GM21515 (cell line): ENCODE measurements around the gene SYCE3.

ENCODE experiments used
- ATAC-seq: cut with Tn5 transposase; IDR thresholded peaks from one replicate; pipeline ENCODE4 v1.9.1; 2021; ENCODE audit not compliant: unreplicated experiment

Gene SYCE3

DNA sequence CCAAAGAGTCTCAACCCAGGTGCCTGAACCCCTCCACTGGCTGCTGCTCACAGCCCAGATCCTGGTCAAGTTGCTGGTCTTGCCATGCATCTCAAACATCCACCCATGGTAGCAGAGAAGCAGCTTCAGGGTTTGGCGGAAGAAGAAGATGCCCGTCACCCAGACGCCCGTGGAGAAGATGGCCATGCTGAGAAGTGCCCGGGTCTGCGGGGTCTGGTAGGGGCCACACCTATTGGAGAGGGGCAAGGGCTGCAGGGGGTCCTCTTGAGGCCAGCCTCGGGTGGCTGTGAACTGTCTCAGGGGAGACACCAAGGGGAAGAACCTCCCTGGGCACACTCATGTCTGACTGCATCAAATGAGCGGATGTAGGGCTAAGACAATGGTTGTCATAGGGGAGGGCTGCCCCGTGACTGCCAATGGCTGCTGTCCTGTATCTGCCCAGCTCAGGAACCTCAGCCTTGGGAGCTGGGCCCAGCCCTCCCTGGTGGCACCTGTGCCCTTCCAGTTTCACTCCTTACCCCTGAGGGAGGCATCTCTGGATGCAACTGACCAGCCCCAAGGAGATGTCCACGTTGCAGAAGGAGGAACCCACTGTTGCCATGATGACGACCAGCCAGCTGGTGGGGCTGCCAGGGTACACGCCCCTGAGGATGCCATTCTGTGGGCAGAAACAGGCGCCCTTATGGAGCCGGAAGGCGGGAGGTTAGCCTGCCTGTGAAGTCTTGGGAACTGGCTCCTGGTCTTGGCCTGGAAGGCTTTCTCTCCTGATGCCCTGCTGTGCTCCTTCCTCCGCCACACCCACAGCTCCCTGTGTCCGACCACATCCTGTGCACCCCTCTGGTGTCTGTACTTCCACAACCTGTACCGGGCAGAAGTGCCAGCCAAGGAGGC, 14.3 kb upstream of the SYCE3 start:
- ATAC-seq, result no peak

DNA sequence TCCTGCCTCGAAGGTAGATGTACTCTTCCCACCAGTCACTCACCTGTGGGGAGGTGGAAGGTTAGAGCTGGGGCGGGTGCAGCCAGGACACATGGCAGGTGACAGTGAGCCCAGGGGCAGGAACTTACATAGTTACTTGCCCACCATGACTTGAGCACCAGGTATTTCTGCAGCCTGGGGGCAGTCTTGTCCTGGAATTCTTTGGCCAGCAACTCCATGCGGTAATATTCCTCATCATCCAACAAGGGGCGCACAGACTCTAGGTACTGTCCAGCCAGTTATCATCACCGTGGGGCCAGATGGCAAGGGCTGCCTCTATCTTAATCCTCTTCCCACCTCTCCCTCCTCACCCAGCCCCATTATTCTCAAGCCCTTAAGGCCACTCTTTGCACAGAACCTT, 13.4 kb upstream of the SYCE3 start:
- no peak for ATAC-seq

DNA sequence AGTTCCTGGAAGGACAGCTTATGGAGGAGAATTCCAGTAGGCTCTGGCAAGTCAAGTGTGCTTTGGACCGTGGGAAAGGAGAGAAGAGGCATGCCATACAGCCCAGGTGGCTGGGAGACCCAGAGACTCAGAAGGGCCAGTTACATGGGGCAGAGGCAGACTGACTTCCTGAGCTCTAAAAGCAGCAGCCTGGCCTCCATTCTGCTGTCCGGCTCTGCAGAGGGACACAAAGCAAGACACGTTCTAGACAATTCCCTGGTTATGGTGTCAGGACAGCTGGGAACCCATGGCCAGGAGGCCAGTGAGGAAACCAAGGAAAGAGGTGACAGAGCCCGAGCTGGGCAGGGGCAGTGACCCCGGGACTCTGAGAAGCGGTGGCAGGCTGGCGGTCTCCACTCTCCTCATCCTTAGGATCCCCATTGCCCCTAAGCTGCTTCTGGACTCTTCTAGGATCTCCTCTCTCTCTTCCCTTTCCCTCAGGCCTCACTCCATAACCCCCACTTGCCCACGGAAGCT, 12.8 kb upstream of the SYCE3 start:
- no peak for ATAC-seq

DNA sequence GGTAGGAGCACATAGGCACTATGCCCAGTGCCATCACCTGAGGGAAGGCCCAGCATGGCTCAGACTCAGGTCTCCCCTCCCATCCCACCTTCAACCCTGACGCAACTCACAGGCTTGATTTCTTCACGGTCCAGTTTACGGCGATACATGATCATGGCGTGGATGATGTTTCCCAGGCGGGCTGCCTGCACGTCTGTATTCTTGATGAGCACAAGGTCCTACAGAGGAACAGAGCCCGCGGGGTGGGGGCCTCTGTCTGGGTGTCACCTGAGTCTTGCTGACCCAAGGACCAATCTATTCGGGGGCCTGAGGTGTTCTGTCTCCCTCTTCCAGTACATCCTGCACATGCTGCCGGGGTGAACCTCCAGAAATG, 11.7 kb upstream of the SYCE3 start:
- ATAC-seq, result no peak

DNA sequence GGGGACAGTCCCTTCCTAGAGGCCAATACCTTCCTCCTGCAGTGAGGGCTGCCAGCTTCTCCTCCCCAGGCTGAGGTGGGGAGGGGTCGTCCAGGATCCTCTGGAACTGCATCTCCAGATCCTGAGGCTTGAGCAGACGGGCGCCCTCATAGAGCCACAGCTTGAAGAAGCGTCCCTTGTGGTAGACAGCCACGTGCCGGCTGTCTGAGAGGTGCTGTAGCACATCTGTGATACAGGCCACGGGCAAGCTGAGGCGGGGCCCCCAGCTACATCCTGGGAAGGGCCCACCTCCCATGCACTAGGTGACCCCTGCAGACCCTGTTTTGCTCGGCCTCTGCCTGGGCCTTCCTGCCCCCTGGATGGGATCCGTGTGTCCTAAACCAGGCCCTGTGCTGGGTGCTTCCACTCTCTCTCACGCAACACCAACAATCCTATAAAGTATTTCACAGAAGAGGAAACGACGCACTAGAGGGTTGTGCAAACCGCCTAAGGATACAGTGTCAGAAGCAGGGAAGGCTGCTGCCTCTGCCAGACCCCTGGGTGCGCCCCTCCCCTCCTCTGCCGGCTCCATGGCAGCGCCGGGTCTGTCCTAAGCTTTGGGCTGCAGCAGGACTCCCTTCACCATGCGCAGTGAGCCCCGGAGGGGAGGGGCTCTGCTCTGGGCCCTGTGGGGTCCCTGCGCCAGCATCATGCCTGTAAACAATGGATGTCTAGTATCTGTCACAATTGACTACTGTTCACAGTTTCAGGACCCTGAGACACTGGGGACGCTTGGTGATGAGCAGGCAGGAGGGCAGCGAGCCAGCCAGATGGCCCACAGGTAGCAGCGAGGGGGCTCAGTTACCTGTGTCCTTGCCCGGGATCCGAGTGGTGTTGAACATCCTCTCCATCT, 11.0 kb upstream of the SYCE3 start:
- ATAC-seq, result no peak

DNA sequence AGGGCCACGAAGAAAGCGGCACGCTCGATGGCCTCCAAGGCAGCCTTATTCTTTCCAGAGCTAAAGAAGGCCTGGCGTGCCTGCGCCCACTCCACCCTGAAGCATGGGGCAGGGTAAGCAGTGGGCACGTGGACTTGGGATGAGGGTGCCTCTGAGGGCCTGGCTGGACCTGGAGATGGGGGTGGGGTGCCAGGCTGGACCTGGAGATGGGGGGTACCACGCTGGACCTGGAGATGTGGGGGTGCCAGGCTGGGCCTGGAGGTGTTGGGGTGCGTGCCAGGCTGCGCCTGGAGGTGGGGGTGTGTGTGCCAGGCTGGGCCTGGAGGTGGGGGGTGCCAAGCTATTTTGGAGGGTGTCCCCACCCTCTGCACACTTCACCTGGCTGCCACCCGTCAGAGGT, 10.2 kb upstream of the SYCE3 start:
- ATAC-seq, result no peak

DNA sequence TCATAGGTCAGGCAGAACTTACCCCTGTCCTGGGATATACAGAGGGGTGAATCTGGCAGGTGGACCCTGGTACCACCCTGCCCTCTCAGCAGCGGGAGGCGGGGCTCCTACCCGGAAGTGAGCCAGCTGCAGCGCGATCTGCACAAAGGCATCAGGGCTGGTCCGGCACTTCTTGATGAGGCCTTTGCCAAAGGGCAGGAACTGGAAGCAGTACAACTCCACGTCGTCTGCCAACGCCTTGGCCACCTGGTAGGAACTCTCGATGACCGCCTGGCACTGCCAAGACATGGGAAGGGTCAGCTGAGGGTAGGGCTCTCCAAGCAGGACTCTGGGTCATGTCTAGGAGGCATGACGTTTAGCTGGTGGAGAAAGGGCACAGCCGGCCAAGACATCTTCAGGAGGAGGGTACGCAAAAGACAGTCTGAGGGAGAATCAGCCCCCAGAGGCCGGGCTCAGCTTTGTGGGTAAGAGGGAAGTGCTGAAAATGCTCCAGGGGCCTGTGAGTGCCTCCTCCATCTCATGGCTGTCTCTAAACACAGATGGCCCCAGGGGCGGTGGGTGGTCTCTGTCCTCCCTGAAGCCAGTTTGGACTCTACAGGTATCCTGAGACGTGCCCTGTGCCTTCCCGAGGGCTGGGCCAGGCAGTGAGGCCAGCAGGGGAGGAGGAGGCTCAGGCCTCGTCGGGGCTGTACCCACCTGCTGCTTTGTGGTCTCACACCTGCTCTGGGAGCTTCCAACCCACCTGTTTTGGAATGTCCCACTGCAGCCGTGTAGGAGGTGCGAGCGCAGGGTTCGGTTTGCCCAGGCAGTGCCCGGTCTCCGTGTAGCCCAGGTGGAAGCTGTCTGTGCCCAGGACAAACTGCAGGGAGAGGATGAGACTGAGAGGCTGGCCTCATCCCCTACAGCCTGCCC, 8.8 kb upstream of the SYCE3 start:
- no peak for ATAC-seq

DNA sequence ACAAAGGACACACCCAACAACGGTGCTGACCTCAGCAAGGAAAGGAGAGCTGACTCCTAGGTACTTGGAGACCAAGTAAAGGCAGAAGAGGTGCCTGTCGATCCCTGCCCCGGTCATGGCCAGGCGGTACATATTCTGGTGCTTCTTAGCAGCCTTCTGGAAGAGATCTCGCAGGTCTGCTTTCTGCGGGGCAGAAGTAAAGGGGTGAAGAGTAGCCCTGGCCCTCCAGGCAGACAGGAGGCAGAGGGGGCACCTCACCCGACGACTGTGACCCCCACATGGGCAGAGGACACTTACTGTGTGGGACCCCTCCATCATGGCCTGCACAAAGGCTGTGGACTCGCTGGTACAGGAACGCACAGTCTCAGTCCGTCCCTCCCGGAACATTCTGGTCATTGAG, 8.1 kb upstream of the SYCE3 start:
- no peak for ATAC-seq

DNA sequence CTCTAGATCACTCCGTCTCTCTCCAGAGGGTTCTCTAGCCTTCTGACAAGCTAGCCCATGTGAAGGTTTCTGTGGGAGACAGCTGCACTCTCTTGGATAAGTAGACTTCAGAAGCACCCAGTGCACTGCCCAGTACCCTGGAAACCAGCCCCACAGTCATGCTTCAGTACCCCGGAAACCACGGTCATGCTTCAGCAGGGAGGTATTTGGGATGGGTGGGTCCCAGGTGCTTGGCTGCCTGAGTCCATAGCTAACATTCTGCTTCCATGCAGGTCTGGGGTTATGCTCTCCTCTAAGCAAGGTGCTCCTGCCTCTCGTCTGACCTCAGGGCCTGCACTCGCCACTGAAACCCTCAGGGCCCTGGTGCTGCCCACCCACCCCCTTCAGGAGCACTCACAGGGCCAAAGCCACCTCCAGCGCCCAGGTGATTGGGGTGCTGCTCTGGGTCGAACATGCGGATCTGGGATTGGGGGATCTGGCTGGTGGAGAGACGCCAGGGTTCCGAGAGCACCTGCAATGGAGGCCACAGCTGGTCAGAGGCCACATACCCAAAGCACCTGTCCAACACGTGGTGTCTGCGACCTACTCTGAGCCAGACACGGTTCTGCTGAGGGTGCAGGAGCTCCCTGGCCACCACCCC, 7.3 kb upstream of the SYCE3 start:
- ATAC-seq, result no peak

DNA sequence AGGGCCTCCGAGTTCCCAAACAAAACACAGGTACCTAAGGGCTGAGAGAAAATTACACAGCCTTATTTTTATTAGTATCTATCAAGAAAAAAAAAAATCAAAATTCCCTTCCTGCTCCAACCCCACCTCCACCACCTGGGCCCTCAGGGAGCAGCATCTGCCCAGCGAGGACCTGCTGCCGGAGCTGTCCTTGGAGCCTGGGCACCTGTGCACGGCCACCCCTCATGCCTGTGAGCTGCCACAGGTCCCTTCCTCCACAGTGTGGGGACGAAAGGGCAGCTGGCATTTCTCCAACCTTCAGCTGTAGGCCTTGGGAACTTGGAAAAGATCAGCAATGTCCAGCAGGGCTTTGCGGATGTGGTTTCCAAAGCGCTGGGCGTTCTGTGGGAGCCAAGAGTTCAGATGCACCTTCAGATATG, 6.3 kb upstream of the SYCE3 start:
- no peak for ATAC-seq

DNA sequence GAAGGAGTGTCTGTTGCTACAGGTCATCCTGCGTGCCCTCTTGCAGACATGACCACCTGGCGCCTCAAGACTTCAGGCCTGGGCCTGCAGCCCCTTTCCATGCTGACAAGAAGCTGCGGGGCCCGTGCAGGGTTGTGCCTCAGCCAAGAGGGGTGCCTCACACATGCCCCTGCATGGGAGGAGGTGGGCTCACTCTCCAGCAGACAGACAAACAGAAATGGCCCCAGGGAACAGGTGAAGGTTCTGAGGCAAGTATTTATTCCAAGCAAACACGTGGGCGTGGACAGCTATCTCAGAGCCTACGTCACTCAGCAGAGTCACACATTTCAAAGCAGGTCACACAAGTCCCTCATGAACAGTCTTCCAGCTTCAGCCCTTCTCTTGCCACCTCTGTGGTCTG, 5.9 kb upstream of the SYCE3 start:
- no peak for ATAC-seq

DNA sequence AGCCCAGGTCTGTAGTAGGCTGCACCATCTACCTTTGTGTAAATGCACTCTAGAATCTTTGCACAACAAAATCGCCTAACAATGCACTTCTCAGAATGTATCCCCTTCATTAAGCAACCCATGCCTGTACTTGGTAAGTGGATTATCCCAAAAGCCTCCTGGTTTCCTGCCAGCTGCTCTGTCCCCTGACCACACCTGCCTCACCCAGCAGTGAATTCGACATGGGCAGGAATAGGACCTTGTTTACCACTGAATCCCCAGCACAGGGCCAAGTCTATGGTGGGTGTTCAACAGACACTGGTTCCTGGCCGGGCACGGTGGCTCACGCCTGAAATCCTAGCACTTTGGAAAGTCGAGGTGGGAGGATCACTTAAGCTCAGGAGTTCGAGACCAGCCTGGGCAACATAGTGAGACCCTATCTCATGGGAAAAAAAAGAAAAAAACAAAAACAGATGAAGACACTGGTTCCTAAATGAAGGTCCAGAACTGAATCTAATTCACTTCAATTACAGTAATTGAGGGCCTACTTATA, 5.1 kb upstream of the SYCE3 start:
- no peak for ATAC-seq

DNA sequence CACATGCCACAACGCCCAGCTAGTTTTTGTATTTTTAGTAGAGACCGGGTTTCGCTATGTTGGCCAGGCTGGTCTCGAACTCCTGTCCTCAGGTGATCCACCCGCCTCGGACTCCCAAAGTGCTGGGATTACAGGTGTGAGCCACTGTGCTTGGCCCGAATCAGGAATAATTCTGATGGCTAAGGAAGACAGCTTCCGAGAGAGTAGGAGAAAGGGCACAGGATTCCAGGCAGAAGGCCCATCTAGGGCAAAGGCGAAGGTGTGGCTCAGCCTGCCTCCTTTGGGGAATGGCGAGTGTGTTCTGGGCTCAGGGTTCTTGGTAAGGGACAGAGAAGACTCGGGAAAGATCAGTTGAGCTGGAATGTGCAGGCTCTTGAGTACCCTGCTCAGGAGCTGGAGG, 1.6 kb upstream of the SYCE3 start:
- ATAC-seq, result no peak

DNA sequence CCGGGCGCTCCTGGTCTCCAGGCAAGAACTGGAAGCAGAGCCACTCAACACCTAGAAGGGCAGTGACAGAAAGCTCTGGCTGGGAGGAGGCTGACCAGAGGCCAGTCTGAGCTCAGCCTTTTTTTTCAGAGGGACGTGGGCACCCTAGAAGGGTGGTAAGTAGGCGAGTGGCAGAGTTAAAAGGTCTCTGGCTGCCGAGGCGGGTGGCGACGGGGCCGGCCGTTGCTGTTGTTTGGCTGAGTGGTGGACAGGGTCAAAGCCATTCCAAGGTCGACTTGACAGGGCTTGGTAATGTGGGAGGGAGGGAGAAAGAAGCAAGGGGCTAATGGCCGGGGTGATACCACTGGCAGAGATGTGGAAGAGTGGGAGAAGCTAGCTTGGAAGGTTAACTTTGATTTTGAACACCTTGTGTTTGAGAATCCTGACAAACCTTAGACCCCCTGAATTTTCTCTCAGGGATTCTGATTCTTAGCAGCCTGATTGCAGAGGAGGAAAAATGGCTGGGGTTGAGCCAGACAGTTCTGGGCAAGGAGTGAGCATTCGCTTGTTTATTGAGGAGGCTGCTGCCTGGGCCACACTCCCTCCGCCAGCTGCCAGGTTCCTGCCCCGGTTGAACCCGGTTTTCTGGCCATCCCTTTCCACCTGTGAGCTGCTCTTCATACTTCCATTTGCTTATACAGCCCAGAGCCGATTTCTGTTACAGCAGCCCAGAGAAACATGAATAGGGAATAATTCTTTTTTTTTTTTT, 868 bp upstream of the SYCE3 start:
- no peak for ATAC-seq

DNA sequence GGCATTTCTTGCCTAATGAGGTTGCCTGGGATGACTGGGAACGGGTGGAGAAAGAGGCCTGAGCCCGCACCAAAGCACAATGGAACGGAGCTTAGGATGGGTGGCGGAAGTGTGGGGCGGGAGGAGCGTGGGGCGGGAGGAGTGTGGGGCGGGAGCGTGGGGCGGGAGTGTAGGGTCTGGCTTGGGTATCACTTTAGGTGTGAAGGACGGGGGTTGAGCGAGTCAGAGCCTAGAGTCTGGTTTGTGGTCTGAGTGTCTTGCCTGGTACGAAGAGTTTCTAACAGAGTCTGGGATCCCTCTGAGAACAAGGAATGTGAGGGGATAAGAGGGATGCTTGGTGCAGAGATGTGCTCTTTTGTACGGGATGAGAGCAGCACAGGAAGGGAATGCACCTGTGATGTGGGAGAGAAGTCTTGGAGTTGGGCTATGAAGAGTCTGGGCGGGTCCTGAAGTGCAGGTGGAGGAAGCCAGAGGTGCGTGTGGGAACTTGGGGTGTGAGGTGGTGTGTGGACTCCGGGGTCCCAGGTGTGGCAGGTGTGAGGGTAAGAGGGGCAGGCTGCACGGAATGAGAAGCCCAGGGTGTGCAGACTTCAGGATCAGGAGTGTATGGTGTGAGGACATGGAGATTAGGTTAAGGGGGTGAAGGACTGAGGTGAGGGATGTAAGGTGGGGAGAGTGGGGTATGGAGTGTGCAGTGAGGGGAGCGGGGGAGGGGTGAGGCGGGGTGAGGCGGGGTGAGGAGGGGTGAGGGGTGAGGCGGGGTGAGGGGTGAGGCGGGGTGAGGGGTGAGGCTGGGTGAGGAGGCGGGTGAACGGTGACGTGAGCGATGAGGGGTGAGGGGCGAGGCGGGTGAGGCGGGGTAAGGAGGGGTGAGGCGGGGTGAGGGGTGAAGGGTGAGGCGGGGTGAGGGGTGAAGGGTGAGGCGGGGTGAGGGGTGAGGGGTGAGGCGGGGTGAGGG, 1.0 kb downstream of the SYCE3 start:
- ATAC-seq, result no peak

DNA sequence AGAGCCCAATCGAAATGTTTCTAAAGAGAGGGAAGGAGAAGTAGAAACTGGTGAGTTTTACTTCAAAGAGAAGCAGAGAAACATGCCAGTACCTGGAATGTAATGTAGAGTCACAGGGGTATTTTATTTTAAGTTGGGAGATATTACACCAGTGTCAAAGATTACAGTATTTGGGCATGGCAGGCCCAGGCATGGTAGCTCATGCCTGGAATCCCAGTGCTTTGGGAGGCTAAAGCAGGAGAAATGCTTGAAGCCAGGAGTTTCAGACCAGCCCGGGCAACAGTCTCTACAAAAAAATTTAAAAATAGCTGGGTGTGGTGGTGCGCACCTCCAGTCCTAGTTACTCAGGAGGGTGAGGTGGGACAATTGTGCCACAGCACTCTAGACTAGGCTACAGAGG, 2.7 kb downstream of the SYCE3 start:
- ATAC-seq, result no peak

DNA sequence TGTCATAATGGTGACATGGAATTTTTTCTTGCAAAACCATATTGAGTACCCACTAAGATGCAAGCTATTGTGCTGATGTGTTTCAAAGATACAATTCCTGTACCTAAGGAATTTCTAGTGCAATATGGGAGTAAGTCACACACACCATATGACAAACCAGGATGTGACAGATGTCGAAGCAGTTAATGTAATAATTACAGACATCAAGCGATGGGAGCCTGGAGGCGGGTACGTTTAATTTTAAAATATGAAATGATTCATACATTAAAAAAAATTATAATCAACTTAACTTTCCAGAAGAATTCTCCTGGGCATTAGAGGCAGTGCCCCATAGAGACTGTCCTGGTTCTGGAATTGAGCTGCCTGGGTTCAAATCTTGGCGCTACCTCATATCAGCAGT, 6.0 kb downstream of the SYCE3 start:
- no peak for ATAC-seq

DNA sequence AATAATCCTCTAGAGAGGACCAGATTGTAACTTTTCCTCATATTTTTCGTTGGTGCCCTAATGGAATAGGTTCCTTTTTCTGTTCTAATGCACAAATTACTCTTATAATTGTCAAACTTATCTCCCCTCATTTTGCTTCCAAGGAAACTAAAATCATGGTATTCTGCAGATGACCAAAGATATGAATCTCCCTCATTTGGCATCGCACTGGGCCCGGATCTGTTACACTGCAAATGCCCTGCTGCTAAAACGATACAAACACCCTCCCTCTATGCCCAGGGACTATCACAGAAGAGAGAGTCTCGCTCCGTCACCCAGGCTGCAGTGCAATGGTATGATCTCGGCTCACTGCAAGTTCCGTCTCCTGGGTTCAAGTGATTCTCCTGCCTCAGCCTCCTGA, 9.4 kb downstream of the SYCE3 start:
- no peak for ATAC-seq
